ENCODE measurements around the gene CENPA. TPM values are rescaled to one million over a fixed set of nuclear protein-coding genes. Genes with fewer than 3 reads are reported as not detected.

The CENPA gene
- total RNA-seq, 1 donor from 2014 or later = 3.9 TPM

GRCh38 chr2:26767894-26768487 lies 17.9 kb upstream of the CENPA start:
- Mint-ChIP-seq H3K4me1 (ENCODE audit: unreplicated experiment) (peaks cover 13% of the 10 kb centered on the region), H3K27me3 (ENCODE audit: unreplicated experiment) (peaks cover 2% of the 10 kb centered on the region), H3K27ac (ENCODE audit: unreplicated experiment) (no peak overlapping the region), H3K9me3 (ENCODE audit: unreplicated experiment) (no peaks in the 10 kb centered on the region), H3K36me3 (ENCODE audit: low read depth, unreplicated experiment) (no peaks in the 10 kb centered on the region), H3K4me3 (ENCODE audit: unreplicated experiment) (no peak overlapping the region)
- no peak for TF ChIP-seq CTCF (IDR thresholded peaks at IDR 0.05; ENCODE audit: unreplicated experiment)
- DNase-seq (ENCODE audit: low spot score) = no peak

- no peak for TF ChIP-seq CTCF (IDR thresholded peaks at IDR 0.05; ENCODE audit: unreplicated experiment)
- H3K27me3 Mint-ChIP-seq (ENCODE audit: unreplicated experiment) = peaks cover 2% of the 10 kb centered on the region
- no peaks in the 10 kb centered on the region for H3K9me3 Mint-ChIP-seq (ENCODE audit: unreplicated experiment)
- no peak overlapping the region for H3K27ac Mint-ChIP-seq (ENCODE audit: unreplicated experiment)
- no peak overlapping the region for H3K4me3 Mint-ChIP-seq (ENCODE audit: unreplicated experiment)
- H3K4me1 Mint-ChIP-seq (ENCODE audit: unreplicated experiment) = peaks cover 13% of the 10 kb centered on the region
- no peak for DNase-seq (ENCODE audit: low spot score)
- H3K36me3 Mint-ChIP-seq (ENCODE audit: low read depth, unreplicated experiment) = no peaks in the 10 kb centered on the region
These were observed 17.1 kb upstream of the CENPA start for GRCh38 chr2:26768759-26769088.

GRCh38 chr2:26769089-26769761 lies 16.6 kb upstream of the CENPA start:
- Mint-ChIP-seq H3K27me3 (ENCODE audit: unreplicated experiment) (peaks cover 2% of the 10 kb centered on the region), H3K4me1 (ENCODE audit: unreplicated experiment) (peaks cover 13% of the 10 kb centered on the region), H3K4me3 (ENCODE audit: unreplicated experiment) (no peak overlapping the region), H3K36me3 (ENCODE audit: low read depth, unreplicated experiment) (no peaks in the 10 kb centered on the region), H3K9me3 (ENCODE audit: unreplicated experiment) (no peaks in the 10 kb centered on the region), H3K27ac (ENCODE audit: unreplicated experiment) (no peak overlapping the region)
- DNase-seq (ENCODE audit: low spot score) = no peak
- TF ChIP-seq CTCF (IDR thresholded peaks at IDR 0.05; ENCODE audit: unreplicated experiment) = no peak

GRCh38 chr2:26770986-26771586 lies 14.8 kb upstream of the CENPA start:
- Mint-ChIP-seq H3K4me3 (ENCODE audit: unreplicated experiment) (no peak overlapping the region), H3K4me1 (ENCODE audit: unreplicated experiment) (peaks cover 7% of the 10 kb centered on the region), H3K27ac (ENCODE audit: unreplicated experiment) (no peak overlapping the region), H3K36me3 (ENCODE audit: low read depth, unreplicated experiment) (no peaks in the 10 kb centered on the region), H3K27me3 (ENCODE audit: unreplicated experiment) (peaks cover 3% of the 10 kb centered on the region), H3K9me3 (ENCODE audit: unreplicated experiment) (no peaks in the 10 kb centered on the region)
- TF ChIP-seq CTCF (IDR thresholded peaks at IDR 0.05; ENCODE audit: unreplicated experiment) = peak; percentile 65
- DNase-seq (ENCODE audit: low spot score) = peak; percentile 33

Measured in endothelial cell (in vitro differentiated cells).